Smooth muscle cell (in vitro differentiated cells): ENCODE results near the gene DGCR2. TPM values are rescaled to one million over a fixed set of nuclear protein-coding genes. Genes with fewer than 3 reads are reported as not detected.

ENCODE experiments used
- DNase-seq: peaks from one replicate; lab custom pipeline; 2025; ENCODE audit not compliant: unreplicated experiment; lab: John Stamatoyannopoulos, UW
- H2AFZ ChIP-seq: fragments of 200-600 bp; sonication (generic); 2 replicates; pipeline ENCODE4 v1.6.0; 2016; ENCODE audit warnings: antibody characterized with exemption, low read depth, mild to moderate bottlenecking
- H3F3A ChIP-seq: fragments of 200-600 bp; sonication (generic); 2 replicates; pipeline ENCODE4 v1.6.0; 2017; ENCODE audit warnings: antibody characterized with exemption, low read depth
- H3K27ac ChIP-seq: fragments of 200-600 bp; sonication (generic); 2 replicates; pipeline ENCODE4 v1.5.1; 2016; ENCODE audit warnings: low read depth, mild to moderate bottlenecking
- H3K27me3 ChIP-seq: fragments of 200-600 bp; sonication (generic); 2 replicates; pipeline ENCODE4 v1.6.1; 2016; ENCODE audit warnings: low read depth, mild to moderate bottlenecking
- H3K36me3 ChIP-seq: fragments of 200-600 bp; sonication (generic); 2 replicates; pipeline ENCODE4 v1.5.1; 2016; ENCODE audit warnings: low read depth
- H3K4me1 ChIP-seq: fragments of 200-600 bp; sonication (generic); 2 replicates; pipeline ENCODE4 v1.5.1; 2016; ENCODE audit warnings: low read depth
- H3K4me2 ChIP-seq: fragments of 200-600 bp; sonication (generic); 2 replicates; pipeline ENCODE4 v1.6.0; 2016; ENCODE audit warnings: mild to moderate bottlenecking
- H3K4me3 ChIP-seq: fragments of 200-600 bp; sonication (generic); 2 replicates; pipeline ENCODE4 v1.5.1; 2016; ENCODE audit warnings: mild to moderate bottlenecking
- H3K79me2 ChIP-seq: fragments of 200-600 bp; sonication (generic); 2 replicates; pipeline ENCODE4 v1.6.0; 2016; ENCODE audit warnings: low read depth, mild to moderate bottlenecking
- H3K9ac ChIP-seq: fragments of 200-600 bp; sonication (generic); 2 replicates; pipeline ENCODE4 v1.6.0; 2016; ENCODE audit warnings: low read depth
- H3K9me3 ChIP-seq: fragments of 200-600 bp; sonication (generic); replicated peaks from 2 replicates; pipeline ENCODE4 v1.5.1; 2016; ENCODE audit warnings: low read depth
- H4K20me1 ChIP-seq: fragments of 200-600 bp; sonication (generic); 2 replicates; pipeline ENCODE4 v1.6.0; 2016; ENCODE audit warnings: low read depth
- CTCF ChIP-seq: fragments of 200-600 bp; sonication (generic); IDR thresholded peaks from 2 replicates; pipeline ENCODE4 v1.5.1; 2017; ENCODE audit warnings: borderline replicate concordance, mild to moderate bottlenecking, antibody characterized with exemption; ENCODE audit not compliant: insufficient read depth, poor library complexity, severe bottlenecking
- WGBS: methylation state at CpG from one replicate; pipeline ENCODE4 v1.1.7; 2016; ENCODE audit warnings: low lambda C conversion rate; 5-methylcytosine and 5-hydroxymethylcytosine counted together
- polyA plus RNA-seq: library from polyadenylated mRNA; unstranded; fragments of >200 nt; fragmentation: Nextera tagmentation; extraction: Ambion mirVana; gene quantifications from 2 replicates; pipeline ENCODE4 v1.2.1, GENCODE V29; 2016
- total RNA-seq: library from RNA; depleted of rRNA; stranded (reverse); fragments of >200 nt; gene quantifications from 2 replicates; pipeline ENCODE4 v1.2.3, GENCODE V29; 2014

The DGCR2 gene
- total and polyA plus RNA-seq, 2 experiments from 2014 or later = 46.7 to 53.2 TPM

- no peak for DNase-seq
- Histone ChIP-seq H2AFZ (no peak overlapping the region), H4K20me1 (no peaks in the 10 kb centered on the region), H3K9ac (no peak overlapping the region), H3K79me2 (peaks cover 13% of the 10 kb centered on the region), H3K36me3 (no peaks in the 10 kb centered on the region), H3K9me3 (no peaks in the 10 kb centered on the region), H3K4me2 (no peak overlapping the region), H3K4me1 (no peaks in the 10 kb centered on the region), H3K27me3 (no peaks in the 10 kb centered on the region), H3K4me3 (no peak overlapping the region), H3K27ac (no peak overlapping the region), H3F3A (no peaks in the 10 kb centered on the region)
- 100% methylated on average over 5 of the region's 5 CpGs for WGBS
- no peak for TF ChIP-seq CTCF
These were observed 17.8 kb upstream of the DGCR2 start for GRCh38 chr22:19139974-19140373.

- Histone ChIP-seq H3F3A (no peaks in the 10 kb centered on the region), H3K4me2 (no peak overlapping the region), H4K20me1 (no peaks in the 10 kb centered on the region), H2AFZ (no peak overlapping the region), H3K4me3 (no peak overlapping the region), H3K27ac (no peak overlapping the region), H3K79me2 (peaks cover 8% of the 10 kb centered on the region), H3K4me1 (no peaks in the 10 kb centered on the region), H3K9ac (no peak overlapping the region), H3K27me3 (no peaks in the 10 kb centered on the region), H3K9me3 (no peaks in the 10 kb centered on the region), H3K36me3 (no peaks in the 10 kb centered on the region)
- 97% methylated on average over 9 of the region's 9 CpGs for WGBS
- no peak for DNase-seq
- TF ChIP-seq CTCF = no peak
These were observed 16.8 kb upstream of the DGCR2 start for GRCh38 chr22:19139001-19139356.

DNA sequence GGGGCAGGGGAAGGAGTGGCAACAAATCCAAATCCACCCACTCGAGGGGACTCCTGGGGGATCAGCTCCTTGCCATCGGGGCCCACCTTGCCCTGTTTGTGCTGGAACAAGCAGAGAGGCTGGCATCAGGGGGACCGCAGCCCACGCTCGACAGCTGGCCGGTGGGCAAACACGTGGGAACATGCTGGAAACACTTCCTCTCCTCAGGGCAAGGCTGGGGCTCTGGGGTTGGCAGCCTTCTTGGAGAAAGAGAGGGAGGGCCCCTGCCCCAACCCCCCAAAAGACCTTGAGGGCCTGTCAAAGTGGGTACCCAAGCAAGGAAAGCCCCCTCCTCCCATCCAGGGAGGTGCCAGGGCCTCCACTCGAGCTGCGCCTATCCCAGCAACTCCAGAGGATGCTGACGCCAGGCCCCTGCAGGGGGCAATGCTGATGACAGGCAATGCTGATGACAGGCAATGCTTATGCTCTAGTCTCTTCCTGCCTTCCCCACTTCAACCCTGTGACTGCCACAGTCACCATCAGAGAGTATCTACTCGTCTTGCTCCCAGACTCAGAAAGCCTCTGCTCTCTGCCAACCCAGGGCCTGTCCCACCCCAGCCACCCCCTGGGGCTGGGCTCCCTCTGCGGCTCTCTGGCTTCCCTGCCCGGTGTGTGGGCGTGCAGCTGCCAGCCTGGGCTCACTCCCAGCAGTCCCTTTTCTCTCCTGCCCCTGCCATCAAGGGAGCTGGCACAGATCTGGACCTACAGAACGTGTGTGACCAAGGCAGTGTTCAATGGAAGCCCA is 16.2 kb upstream of the DGCR2 start:
- Histone ChIP-seq H3K4me3 (no peak overlapping the region), H3K9ac (no peak overlapping the region), H2AFZ (no peak overlapping the region), H3K79me2 (peaks cover 3% of the 10 kb centered on the region), H4K20me1 (no peaks in the 10 kb centered on the region), H3K4me2 (no peak overlapping the region), H3K27ac (no peak overlapping the region), H3F3A (no peaks in the 10 kb centered on the region), H3K4me1 (no peaks in the 10 kb centered on the region), H3K36me3 (no peaks in the 10 kb centered on the region), H3K27me3 (no peaks in the 10 kb centered on the region), H3K9me3 (no peaks in the 10 kb centered on the region)
- DNase-seq = no peak
- 96% methylated on average over 15 of the region's 15 CpGs for WGBS
- TF ChIP-seq CTCF = no peak
